HG02763 (cell line): ENCODE data around the gene CRYBB3.
"Not testable (repeated sequence)": the region's sequence is repeated elsewhere in the genome, so short reads cannot be mapped to it uniquely, and the experiment has no call there.

Experiments used
- ATAC-seq: cut with Tn5 transposase; IDR thresholded peaks from one replicate; pipeline ENCODE4 v1.9.1; 2021; ENCODE audit warnings: mild to moderate bottlenecking, moderate library complexity; ENCODE audit not compliant: unreplicated experiment

Gene CRYBB3

GRCh38 chr22:25204547-25204946 lies 4.9 kb downstream of the CRYBB3 start:
- not testable (repeated sequence) for ATAC-seq

GRCh38 chr22:25205847-25206246 lies 6.2 kb downstream of the CRYBB3 start:
- ATAC-seq: no peak

GRCh38 chr22:25206998-25207397 lies 7.3 kb downstream of the CRYBB3 start:
- ATAC-seq: no peak

- no peak for ATAC-seq
These were observed 8.0 kb downstream of the CRYBB3 start for GRCh38 chr22:25207553-25208157.

GRCh38 chr22:25208328-25208727 lies 8.7 kb downstream of the CRYBB3 start:
- ATAC-seq: no peak

- ATAC-seq: no peak
These were observed 9.3 kb downstream of the CRYBB3 start for GRCh38 chr22:25208743-25209505.

- no peak for ATAC-seq
These were observed 11.1 kb downstream of the CRYBB3 start for GRCh38 chr22:25210793-25211192.

GRCh38 chr22:25212337-25212736 lies 12.7 kb downstream of the CRYBB3 start:
- ATAC-seq: no peak

GRCh38 chr22:25213221-25213620 lies 13.6 kb downstream of the CRYBB3 start:
- ATAC-seq: no peak

GRCh38 chr22:25216230-25216629 lies 16.6 kb downstream of the CRYBB3 start:
- ATAC-seq: no peak

- ATAC-seq: no peak
These were observed 19.6 kb downstream of the CRYBB3 start, which contains the start of gene CRYBB2 for GRCh38 chr22:25219211-25219689. Gene CRYBB2, plus strand, starts transcription at chr22:25219639. Its CDS starts 1,791 bp downstream, at chr22:25221430.

GRCh38 chr22:25219948-25220442 lies 20.3 kb downstream of the CRYBB3 start:
- no peak for ATAC-seq

GRCh38 chr22:25221790-25222189 lies 22.1 kb downstream of the CRYBB3 start:
- no peak for ATAC-seq

- no peak for ATAC-seq
These were observed 23.7 kb downstream of the CRYBB3 start for GRCh38 chr22:25223269-25223850.

GRCh38 chr22:25228822-25229221 lies 29.2 kb downstream of the CRYBB3 start:
- ATAC-seq: no peak

- not testable (repeated sequence) for ATAC-seq
These were observed 31.1 kb downstream of the CRYBB3 start for GRCh38 chr22:25230760-25231159.

- ATAC-seq: no peak
These were observed 32.6 kb downstream of the CRYBB3 start for GRCh38 chr22:25232301-25232700.

GRCh38 chr22:25233706-25234105 lies 34.0 kb downstream of the CRYBB3 start:
- not testable (repeated sequence) for ATAC-seq

- ATAC-seq: no peak
These were observed 36.1 kb downstream of the CRYBB3 start for GRCh38 chr22:25235547-25236290.

- ATAC-seq: no peak
These were observed 36.8 kb downstream of the CRYBB3 start for GRCh38 chr22:25236417-25236816.

GRCh38 chr22:25237503-25237902 lies 37.8 kb downstream of the CRYBB3 start:
- ATAC-seq: no peak
